ENCODE results near the gene LAMP1. TPM values are rescaled to one million over a fixed set of nuclear protein-coding genes. Genes with fewer than 3 reads are reported as not detected.
A peak's percentile ranks its signal among the peaks of the same experiment; 100 is the strongest.
"Not testable (repeated sequence)": the region's sequence is repeated elsewhere in the genome, so short reads cannot be mapped to it uniquely, and the experiment has no call there.

LAMP1 gene
- total RNA-seq, 1 donor from 2014 or later, result 210 TPM

- Mint-ChIP-seq H3K27ac (ENCODE audit: unreplicated experiment) (no peak overlapping the region), H3K4me3 (ENCODE audit: unreplicated experiment) (no peak overlapping the region)
These were observed 8.2 kb downstream of the LAMP1 start for GRCh38 chr13:113305208-113305607.

DNA sequence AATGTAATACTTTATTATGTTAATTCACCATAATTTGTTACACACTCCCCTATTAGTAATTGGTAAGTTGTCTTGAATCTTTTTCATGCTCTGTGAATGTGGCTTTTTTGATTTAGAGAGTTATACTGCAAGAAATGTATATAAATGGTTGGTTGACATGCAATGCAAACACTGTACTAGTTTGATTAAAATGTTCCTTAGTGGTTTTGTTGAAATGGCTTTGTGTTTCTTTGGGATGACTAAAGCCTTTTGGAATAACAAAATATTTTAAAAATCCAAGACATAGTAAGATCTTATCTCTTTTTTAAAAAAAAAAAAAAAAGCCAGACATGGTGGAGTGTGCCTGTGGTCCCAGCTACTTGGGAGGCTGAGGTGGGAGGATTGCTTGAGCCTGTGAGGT is 10.5 kb downstream of the LAMP1 start:
- no peak overlapping the region for H3K27ac Mint-ChIP-seq (ENCODE audit: unreplicated experiment)
- no peaks in the 10 kb centered on the region for H3K27me3 Mint-ChIP-seq (ENCODE audit: unreplicated experiment)
- no peaks in the 10 kb centered on the region for H3K4me1 Mint-ChIP-seq (ENCODE audit: unreplicated experiment)
- no peaks in the 10 kb centered on the region for H3K9me3 Mint-ChIP-seq (ENCODE audit: unreplicated experiment)
- TF ChIP-seq, protein P1, sequence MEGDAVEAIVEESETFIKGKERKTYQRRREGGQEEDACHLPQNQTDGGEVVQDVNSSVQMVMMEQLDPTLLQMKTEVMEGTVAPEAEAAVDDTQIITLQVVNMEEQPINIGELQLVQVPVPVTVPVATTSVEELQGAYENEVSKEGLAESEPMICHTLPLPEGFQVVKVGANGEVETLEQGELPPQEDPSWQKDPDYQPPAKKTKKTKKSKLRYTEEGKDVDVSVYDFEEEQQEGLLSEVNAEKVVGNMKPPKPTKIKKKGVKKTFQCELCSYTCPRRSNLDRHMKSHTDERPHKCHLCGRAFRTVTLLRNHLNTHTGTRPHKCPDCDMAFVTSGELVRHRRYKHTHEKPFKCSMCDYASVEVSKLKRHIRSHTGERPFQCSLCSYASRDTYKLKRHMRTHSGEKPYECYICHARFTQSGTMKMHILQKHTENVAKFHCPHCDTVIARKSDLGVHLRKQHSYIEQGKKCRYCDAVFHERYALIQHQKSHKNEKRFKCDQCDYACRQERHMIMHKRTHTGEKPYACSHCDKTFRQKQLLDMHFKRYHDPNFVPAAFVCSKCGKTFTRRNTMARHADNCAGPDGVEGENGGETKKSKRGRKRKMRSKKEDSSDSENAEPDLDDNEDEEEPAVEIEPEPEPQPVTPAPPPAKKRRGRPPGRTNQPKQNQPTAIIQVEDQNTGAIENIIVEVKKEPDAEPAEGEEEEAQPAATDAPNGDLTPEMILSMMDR (IDR thresholded peaks at IDR 0.05; ENCODE audit: unreplicated experiment), result no peak
- peaks cover 15% of the 10 kb centered on the region for H3K36me3 Mint-ChIP-seq (ENCODE audit: low read depth, unreplicated experiment)
- H3K4me3 Mint-ChIP-seq (ENCODE audit: unreplicated experiment), result peak overlapping the region; percentile 8
- no peak for DNase-seq (ENCODE audit: low spot score)

More at GRCh38 chr13:113305208-113305607, 8.2 kb downstream of the LAMP1 start:
- Mint-ChIP-seq H3K4me1 (ENCODE audit: unreplicated experiment) (no peaks in the 10 kb centered on the region), H3K36me3 (ENCODE audit: low read depth, unreplicated experiment) (no peaks in the 10 kb centered on the region), H3K27me3 (ENCODE audit: unreplicated experiment) (no peaks in the 10 kb centered on the region), H3K9me3 (ENCODE audit: unreplicated experiment) (no peaks in the 10 kb centered on the region)
- DNase-seq (ENCODE audit: low spot score), result no peak
- TF ChIP-seq, protein P1 (IDR thresholded peaks at IDR 0.05; ENCODE audit: unreplicated experiment), result no peak

GRCh38 chr13:113309473-113309872 is 12.4 kb downstream of the LAMP1 start:
- DNase-seq (ENCODE audit: low spot score), result no peak
- H3K27me3 Mint-ChIP-seq (ENCODE audit: unreplicated experiment), result no peaks in the 10 kb centered on the region
- no peak overlapping the region for H3K27ac Mint-ChIP-seq (ENCODE audit: unreplicated experiment)
- peaks cover 24% of the 10 kb centered on the region for H3K36me3 Mint-ChIP-seq (ENCODE audit: low read depth, unreplicated experiment)
- H3K9me3 Mint-ChIP-seq (ENCODE audit: unreplicated experiment), result no peaks in the 10 kb centered on the region
- H3K4me3 Mint-ChIP-seq (ENCODE audit: unreplicated experiment), result peak overlapping the region; percentile 28
- no peaks in the 10 kb centered on the region for H3K4me1 Mint-ChIP-seq (ENCODE audit: unreplicated experiment)
- TF ChIP-seq, protein P1 (IDR thresholded peaks at IDR 0.05; ENCODE audit: unreplicated experiment), result no peak

DNA sequence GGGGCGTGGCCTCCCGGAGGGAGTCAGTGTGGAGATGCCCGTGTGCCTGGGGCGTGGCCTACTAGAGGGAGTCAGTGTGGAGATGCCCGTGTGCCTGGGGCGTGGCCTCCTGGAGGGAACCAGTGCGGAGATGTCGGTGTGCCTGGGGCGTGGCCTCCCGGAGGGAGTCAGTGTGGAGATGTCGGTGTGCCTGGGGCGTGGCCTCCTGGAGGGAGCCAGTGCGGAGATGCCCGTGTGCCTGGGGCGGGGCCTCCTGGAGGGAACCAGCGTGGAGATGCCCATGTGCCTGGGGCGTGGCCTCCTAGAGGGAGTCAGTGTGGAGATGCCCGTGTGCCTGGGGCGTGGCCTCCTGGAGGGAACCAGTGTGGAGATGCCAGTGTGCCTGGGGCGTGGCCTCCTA is 17.1 kb downstream of the LAMP1 start:
- H3K36me3 Mint-ChIP-seq (ENCODE audit: low read depth, unreplicated experiment), result peaks cover 35% of the 10 kb centered on the region
- not testable (repeated sequence) for H3K27me3 Mint-ChIP-seq (ENCODE audit: unreplicated experiment); H3K4me3 Mint-ChIP-seq (ENCODE audit: unreplicated experiment); H3K9me3 Mint-ChIP-seq (ENCODE audit: unreplicated experiment); H3K27ac Mint-ChIP-seq (ENCODE audit: unreplicated experiment); DNase-seq (ENCODE audit: low spot score); H3K4me1 Mint-ChIP-seq (ENCODE audit: unreplicated experiment)

DNA sequence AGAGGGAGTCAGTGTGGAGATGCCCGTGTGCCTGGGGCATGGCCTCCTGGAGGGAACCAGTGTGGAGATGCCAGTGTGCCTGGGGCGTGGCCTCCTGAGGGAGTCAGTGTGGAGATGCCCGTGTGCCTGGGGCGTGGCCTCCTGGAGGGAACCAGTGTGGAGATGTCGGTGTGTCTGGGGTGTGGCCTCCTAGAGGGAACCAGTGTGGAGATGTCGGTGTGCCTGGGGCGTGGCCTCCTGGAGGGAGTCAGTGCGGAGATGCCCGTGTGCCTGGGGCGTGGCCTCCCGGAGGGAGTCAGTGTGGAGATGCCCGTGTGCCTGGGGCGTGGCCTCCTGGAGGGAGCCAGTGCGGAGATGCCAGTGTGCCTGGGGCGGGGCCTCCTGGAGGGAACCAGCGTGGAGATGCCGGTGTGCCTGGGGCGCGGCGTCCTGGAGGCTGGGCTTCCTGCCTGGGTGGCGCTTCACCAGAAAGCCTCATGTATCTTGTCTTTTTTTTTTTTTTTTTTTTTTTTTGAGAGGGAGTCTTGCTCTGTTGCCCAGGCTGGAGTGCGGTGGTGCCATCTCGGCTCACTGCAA is 17.9 kb downstream of the LAMP1 start:
- not testable (repeated sequence) for H3K27ac Mint-ChIP-seq (ENCODE audit: unreplicated experiment); H3K9me3 Mint-ChIP-seq (ENCODE audit: unreplicated experiment); H3K27me3 Mint-ChIP-seq (ENCODE audit: unreplicated experiment); H3K4me3 Mint-ChIP-seq (ENCODE audit: unreplicated experiment); DNase-seq (ENCODE audit: low spot score); H3K4me1 Mint-ChIP-seq (ENCODE audit: unreplicated experiment)
- H3K36me3 Mint-ChIP-seq (ENCODE audit: low read depth, unreplicated experiment), result peaks cover 39% of the 10 kb centered on the region

DNA sequence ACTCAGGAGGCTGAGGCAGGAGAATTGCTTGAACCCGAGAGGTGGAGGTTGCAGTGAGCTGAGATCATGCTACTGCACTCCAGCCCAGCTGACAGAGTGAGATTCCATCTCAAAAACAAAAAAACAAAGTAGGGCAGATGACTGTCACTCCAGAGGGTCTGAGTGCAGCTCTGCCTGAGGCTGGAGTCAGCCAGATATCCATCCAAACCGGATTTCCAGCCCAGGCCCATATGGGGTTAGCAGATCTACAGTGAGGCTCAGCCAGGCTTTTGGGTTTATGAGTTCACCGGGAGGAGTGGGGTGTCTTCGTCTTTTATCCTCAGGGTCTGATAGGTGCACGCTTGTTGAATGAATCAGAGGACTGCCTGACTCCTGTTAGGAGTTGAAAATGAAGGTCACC is 19.0 kb downstream of the LAMP1 start:
- peaks cover 42% of the 10 kb centered on the region for H3K36me3 Mint-ChIP-seq (ENCODE audit: low read depth, unreplicated experiment)
- H3K27me3 Mint-ChIP-seq (ENCODE audit: unreplicated experiment), result peaks cover 6% of the 10 kb centered on the region
- H3K27ac Mint-ChIP-seq (ENCODE audit: unreplicated experiment), result no peak overlapping the region
- DNase-seq (ENCODE audit: low spot score), result no peak
- H3K4me3 Mint-ChIP-seq (ENCODE audit: unreplicated experiment), result no peak overlapping the region
- TF ChIP-seq, protein P1 (IDR thresholded peaks at IDR 0.05; ENCODE audit: unreplicated experiment), result no peak
- no peaks in the 10 kb centered on the region for H3K9me3 Mint-ChIP-seq (ENCODE audit: unreplicated experiment)
- H3K4me1 Mint-ChIP-seq (ENCODE audit: unreplicated experiment), result no peaks in the 10 kb centered on the region

Data from endothelial cell (in vitro differentiated cells).